H1 (cell line): ENCODE data around the gene SPECC1. TPM values are rescaled to one million over a fixed set of nuclear protein-coding genes. Genes with fewer than 3 reads are reported as not detected.

ENCODE experiments used
- CTCF ChIA-PET: fragments of 300-600 bp; sonication (Branson Sonifier 250); formaldehyde crosslinking; loops from one replicate; lab custom pipeline; 2021; ENCODE audit not compliant: partially characterized antibody; lab: Charles Lee
- POLR2A ChIA-PET: fragments of 300-600 bp; sonication (Branson Sonifier 250); formaldehyde crosslinking; loops from one replicate; lab custom pipeline; 2021; ENCODE audit warnings: inconsistent platforms; ENCODE audit not compliant: partially characterized antibody; lab: Charles Lee
- DNase-seq, 2 experiments: peaks; one replicate each; pipeline versions ENCODE4 v3.0.0 to v3.0.0-alpha.2; 2010 to 2022; ENCODE audit warnings: low spot score in 2 of 2, low read depth in 1 of 2, mixed read lengths in 1 of 2
- FAIRE-seq: peaks from 2 replicates; lab custom pipeline; 2011; peaks lifted over from hg19 to GRCh38; lab: Jason Lieb, UNC
- H2AFZ ChIP-seq: 2 replicates; pipeline ENCODE4 v1.8.1; 2012; ENCODE audit warnings: low read length, inconsistent platforms
- H2AK5ac ChIP-seq: 2 replicates; pipeline ENCODE4 v1.6.1; 2013; ENCODE audit warnings: low read depth, low read length
- H2BK120ac ChIP-seq: replicated peaks from 2 replicates; pipeline ENCODE3; 2013; ENCODE audit warnings: low read depth, low read length, inconsistent platforms
- H2BK12ac ChIP-seq: 2 replicates; pipeline ENCODE4 v1.6.1; 2013; ENCODE audit warnings: low read depth, low read length
- H2BK15ac ChIP-seq: 2 replicates; pipeline ENCODE4 v1.6.1; 2013; ENCODE audit warnings: low read length
- H2BK20ac ChIP-seq: 2 replicates; pipeline ENCODE4 v1.6.1; 2013; ENCODE audit warnings: low read length
- H2BK5ac ChIP-seq: 2 replicates; pipeline ENCODE4 v1.6.1; 2013; ENCODE audit warnings: low read depth, low read length
- H3K14ac ChIP-seq: 2 replicates; pipeline ENCODE4 v1.6.1; 2013; ENCODE audit warnings: inconsistent platforms; ENCODE audit not compliant: insufficient read length
- H3K18ac ChIP-seq: 2 replicates; pipeline ENCODE4 v1.6.1; 2013; ENCODE audit warnings: low read length; ENCODE audit errors: extremely low read depth
- H3K23ac ChIP-seq: 2 replicates; pipeline ENCODE4 v1.6.1; 2013; ENCODE audit warnings: inconsistent platforms; ENCODE audit not compliant: insufficient read length
- H3K23me2 ChIP-seq: 2 replicates; pipeline ENCODE4 v1.6.1; 2013; ENCODE audit warnings: low read depth, low read length
- H3K27ac ChIP-seq: 2 replicates; pipeline ENCODE4 v1.6.1; 2011; ENCODE audit warnings: low read depth, low read length, inconsistent platforms
- H3K27me3 ChIP-seq, 4 experiments: replicated peaks in 1 of 4; 1 replicate in 1 of 4; 2 replicates in 3 of 4; pipeline versions ENCODE4 v1.6.1 to v1.8.1; 2011 to 2013; ENCODE audit warnings: low read length in 3 of 4, mild to moderate bottlenecking in 3 of 4, inconsistent platforms in 2 of 4, mixed read lengths in 2 of 4, moderate library complexity in 1 of 4; ENCODE audit not compliant: control insufficient read depth in 3 of 4, insufficient read depth in 3 of 4; ENCODE audit errors: extremely low read depth in 1 of 4
- H3K36me3 ChIP-seq, 4 experiments: 2 replicates each; pipeline versions ENCODE4 v1.6.1 to v1.8.1; 2011 to 2013; ENCODE audit warnings: mild to moderate bottlenecking in 4 of 4, low read length in 3 of 4, moderate library complexity in 2 of 4, control low read depth in 1 of 4, inconsistent platforms in 1 of 4; ENCODE audit not compliant: insufficient read depth in 4 of 4, control insufficient read depth in 2 of 4
- H3K4ac ChIP-seq: replicated peaks from 2 replicates; pipeline ENCODE3; 2013; ENCODE audit warnings: low read length, low read depth, mixed read lengths, inconsistent platforms; ENCODE audit not compliant: insufficient read length
- H3K4me1 ChIP-seq, 4 experiments: replicated peaks in 1 of 4; 1 replicate in 1 of 4; 2 replicates in 3 of 4; pipeline versions ENCODE4 v1.6.1 to v1.8.1; 2011 to 2013; ENCODE audit warnings: low read length in 3 of 4, inconsistent platforms in 2 of 4, mixed read lengths in 1 of 4; ENCODE audit not compliant: insufficient read depth in 4 of 4, control insufficient read depth in 3 of 4
- H3K4me2 ChIP-seq, 2 experiments: 2 replicates each; pipeline versions ENCODE4 v1.6.1 to v1.8.1; 2011 to 2013; ENCODE audit warnings: low read depth in 2 of 2, low read length in 2 of 2, control low read depth in 1 of 2, inconsistent platforms in 1 of 2, mild to moderate bottlenecking in 1 of 2; ENCODE audit not compliant: insufficient read depth in 1 of 2
- H3K4me3 ChIP-seq, 4 experiments: fragments of 200-600, 300-600 bp in 1 of 4; sonication (generic), shearing (Covaris generic), sonication (Bioruptor Twin) in 1 of 4; 2 replicates each; pipeline versions ENCODE4 v1.5.1 to v1.8.1; 2011 to 2016; ENCODE audit warnings: low read length in 4 of 4, low read depth in 3 of 4, control low read depth in 2 of 4, inconsistent platforms in 2 of 4, mild to moderate bottlenecking in 2 of 4, mixed read lengths in 1 of 4, moderate library complexity in 1 of 4; ENCODE audit not compliant: insufficient read depth in 2 of 4; ENCODE audit errors: extremely low read depth in 1 of 4
- H3K56ac ChIP-seq: replicated peaks from 2 replicates; pipeline ENCODE3; 2013; ENCODE audit warnings: low read depth, mild to moderate bottlenecking, mixed read lengths, low read length, inconsistent platforms; ENCODE audit not compliant: insufficient read length
- H3K79me1 ChIP-seq: 2 replicates; pipeline ENCODE4 v1.6.1; 2013; ENCODE audit warnings: low read depth, low read length, control low read depth
- H3K79me2 ChIP-seq, 2 experiments: 2 replicates each; pipeline versions ENCODE4 v1.6.1 to v1.8.1; 2012 to 2013; ENCODE audit warnings: low read length in 2 of 2, mild to moderate bottlenecking in 2 of 2, inconsistent platforms in 1 of 2; ENCODE audit not compliant: insufficient read depth in 2 of 2, control insufficient read depth in 1 of 2
- H3K9ac ChIP-seq, 4 experiments: replicated peaks in 1 of 4; 1 replicate in 1 of 4; 2 replicates in 3 of 4; pipeline versions ENCODE4 v1.6.1 to v1.8.1; 2011 to 2013; ENCODE audit warnings: low read depth in 3 of 4, low read length in 3 of 4, control low read depth in 2 of 4, mild to moderate bottlenecking in 2 of 4, moderate library complexity in 2 of 4, inconsistent platforms in 1 of 4; ENCODE audit errors: extremely low read depth in 1 of 4
- H3K9me3 ChIP-seq, 2 experiments: 2 replicates each; pipeline versions ENCODE4 v1.6.1 to v1.8.1; 2012 to 2013; ENCODE audit warnings: mild to moderate bottlenecking in 2 of 2, moderate library complexity in 2 of 2, control low read depth in 1 of 2, inconsistent platforms in 1 of 2, low read depth in 1 of 2, low read length in 1 of 2, mixed read lengths in 1 of 2; ENCODE audit not compliant: insufficient read depth in 2 of 2
- H4K20me1 ChIP-seq, 2 experiments: replicated peaks in 1 of 2; 2 replicates each; pipeline versions ENCODE3 to v1.8.1; 2011 to 2013; ENCODE audit warnings: inconsistent platforms in 2 of 2, low read length in 2 of 2, mild to moderate bottlenecking in 1 of 2; ENCODE audit not compliant: insufficient read depth in 2 of 2, control insufficient read depth in 1 of 2
- H4K5ac ChIP-seq: 2 replicates; pipeline ENCODE4 v1.6.1; 2013; ENCODE audit warnings: low read length, low read depth, mixed read lengths, inconsistent platforms; ENCODE audit not compliant: insufficient read length
- H4K8ac ChIP-seq: 2 replicates; pipeline ENCODE4 v1.8.0; 2013; ENCODE audit warnings: mild to moderate bottlenecking, moderate library complexity, low read length, inconsistent platforms; ENCODE audit not compliant: insufficient read depth; ENCODE audit errors: extremely low read depth
- H4K91ac ChIP-seq: replicated peaks from 2 replicates; pipeline ENCODE3; 2013; ENCODE audit warnings: low read length, mixed read lengths, inconsistent platforms; ENCODE audit not compliant: insufficient read length
- BACH1 ChIP-seq: IDR thresholded peaks from 2 replicates; pipeline ENCODE4 v1.6.1; 2012; ENCODE audit warnings: low read length, improper control_type of control experiment
- BCL11A ChIP-seq, 2 experiments: IDR thresholded peaks; one replicate each; pipeline ENCODE4 v1.6.1; 2011; ENCODE audit warnings: low read depth in 2 of 2, low read length in 2 of 2, mild to moderate bottlenecking in 2 of 2
- CTBP2 ChIP-seq: IDR thresholded peaks from 2 replicates; pipeline ENCODE4 v1.7.0; 2011; ENCODE audit warnings: borderline replicate concordance, mild to moderate bottlenecking, moderate library complexity, mixed read lengths, low read length; ENCODE audit not compliant: insufficient read depth, insufficient read length
- EGR1 ChIP-seq: IDR thresholded peaks from 2 replicates; pipeline ENCODE4 v1.6.1; 2011; ENCODE audit warnings: low read depth, low read length, borderline replicate concordance
- KDM4A ChIP-seq: IDR thresholded peaks from one replicate; pipeline ENCODE4 v1.7.1; 2012; ENCODE audit warnings: low read depth, mild to moderate bottlenecking, moderate library complexity, low read length, inconsistent platforms; ENCODE audit not compliant: severe bottlenecking
- MAFK ChIP-seq: IDR thresholded peaks from 2 replicates; pipeline ENCODE4 v1.6.1; 2012; ENCODE audit warnings: low read depth, mild to moderate bottlenecking, improper control_type of control experiment, low read length
- POLR2A ChIP-seq, 2 experiments: IDR thresholded peaks; 1 replicate in 1 of 2; 2 replicates in 1 of 2; pipeline ENCODE4 v1.6.1; 2011; ENCODE audit warnings: low read depth in 2 of 2, low read length in 2 of 2, mild to moderate bottlenecking in 2 of 2; ENCODE audit errors: control extremely low read depth in 1 of 2
- POU5F1 ChIP-seq: IDR thresholded peaks from 2 replicates; pipeline ENCODE4 v1.6.1; 2011; ENCODE audit warnings: low read depth, mild to moderate bottlenecking, low read length, moderate library complexity
- SIN3A ChIP-seq, 2 experiments: IDR thresholded peaks in 1 of 2; conservative IDR thresholded peaks in 1 of 2; 2 replicates each; pipeline ENCODE4 v1.6.1; 2011 to 2012; ENCODE audit warnings: low read length in 2 of 2, improper control_type of control experiment in 1 of 2, low read depth in 1 of 2, mild to moderate bottlenecking in 1 of 2
- SIRT6 ChIP-seq: IDR thresholded peaks from one replicate; pipeline ENCODE4 v1.7.1; 2012; ENCODE audit warnings: low read length, inconsistent platforms
- SIX5 ChIP-seq: IDR thresholded peaks from 2 replicates; pipeline ENCODE4 v1.6.1; 2011; ENCODE audit warnings: mild to moderate bottlenecking, low read depth, low read length
- SP4 ChIP-seq: IDR thresholded peaks from 2 replicates; pipeline ENCODE4 v1.6.1; 2012; ENCODE audit warnings: low read length, inconsistent platforms
- TAF1 ChIP-seq: IDR thresholded peaks from 2 replicates; pipeline ENCODE4 v1.6.1; 2011; ENCODE audit warnings: mild to moderate bottlenecking, low read depth, low read length
- TAF7 ChIP-seq: optimal IDR thresholded peaks from 2 replicates; pipeline ENCODE3; 2011; ENCODE audit warnings: low read depth, mild to moderate bottlenecking, inconsistent platforms, low read length, moderate library complexity, borderline replicate concordance
- WGBS, 2 experiments: shearing (Covaris generic) in 1 of 2; methylation state at CpG; one replicate each; pipeline versions ENCODE4 v1.1.6 to v1.1.7; 2013 to 2015; ENCODE audit warnings: low lambda C conversion rate in 2 of 2, mixed read lengths in 2 of 2, inconsistent platforms in 1 of 2, low coverage in 1 of 2, missing lambda C conversion rate in 1 of 2; ENCODE audit not compliant: insufficient replicate concordance in 2 of 2, insufficient coverage in 1 of 2, insufficient read length in 1 of 2; ENCODE audit errors: extremely low coverage in 1 of 2, missing lambda C conversion rate in 1 of 2; 5-methylcytosine and 5-hydroxymethylcytosine counted together
- polyA plus RNA-seq, 7 experiments: library from polyadenylated mRNA; depleted of rRNA in 3 of 7; stranded (reverse) in 5 of 7; unstranded in 2 of 7; fragments of >200 nt in 5 of 7; fragments of 200-250 nt in 2 of 7; gene quantifications; 1 replicate in 5 of 7; 2 replicates in 1 of 7; 4 replicates in 1 of 7; pipeline versions ENCODE4 v1.2.1 to v1.2.3, GENCODE V29; 2011 to 2013; ENCODE audit warnings: missing spikeins in 2 of 7, mixed read lengths in 2 of 7
- total RNA-seq: library from RNA; stranded (reverse); fragmentation: NEBNext Ultra II Directional; extraction: Animal tissue kit (Norgen Biotek cat#: 25700); gene quantifications from 2 replicates; pipeline ENCODE4 v1.2.1, GENCODE V29; 2021

The SPECC1 gene
- total and polyA plus RNA-seq, 2 of the 8 experiments (the other 6 are each of a cell fraction or from before 2014, with no cell fraction given): 35.8 to 87.9 TPM

GRCh38 chr17:20241855-20242254 is 232.7 kb downstream of the SPECC1 start:
- H4K91ac ChIP-seq: no peak overlapping the region
- H4K20me1 ChIP-seq: no peaks in the 10 kb centered on the region
- no peak overlapping the region for H3K56ac ChIP-seq
- H2BK20ac ChIP-seq: no peak overlapping the region
- H3K79me2 ChIP-seq: no peaks in the 10 kb centered on the region
- no peak overlapping the region for H4K5ac ChIP-seq
- H3K27ac ChIP-seq: no peak overlapping the region
- no peak overlapping the region for H3K4ac ChIP-seq
- H3K36me3 ChIP-seq: peaks cover 0 to 15% (median 4%) of the 10 kb centered on the region in 4 experiments; a peak in 4 of 8 replicates
- H3K9ac ChIP-seq: no peak overlapping the region
- H2BK5ac ChIP-seq: no peak overlapping the region
- no peaks in the 10 kb centered on the region for H3K4me1 ChIP-seq
- H2BK15ac ChIP-seq: no peak overlapping the region
- 95% methylated on average over 4 of the region's 4 CpGs; no CpG with 5 or more reads in 1 of the 2 experiments for WGBS, 2 experiments
- H3K4me3 ChIP-seq: no peak overlapping the region
- H3K18ac ChIP-seq: no peak overlapping the region
- H3K79me1 ChIP-seq: no peaks in the 10 kb centered on the region
- H4K8ac ChIP-seq: no peak overlapping the region
- CTCF ChIA-PET: no interaction called here
- FAIRE-seq: no peak
- no peak overlapping the region for H2BK120ac ChIP-seq
- H3K23me2 ChIP-seq: no peaks in the 10 kb centered on the region
- no peaks in the 10 kb centered on the region for H3K9me3 ChIP-seq
- DNase-seq: no peak
- H2BK12ac ChIP-seq: no peak overlapping the region
- H3K14ac ChIP-seq: no peak overlapping the region
- H2AK5ac ChIP-seq: no peak overlapping the region
- H3K27me3 ChIP-seq: no peaks in the 10 kb centered on the region
- POLR2A ChIA-PET: no interaction called here
- no peak overlapping the region for H3K23ac ChIP-seq
- H2AFZ ChIP-seq: no peak overlapping the region
- H3K4me2 ChIP-seq: no peak overlapping the region
- TF ChIP-seq MAFK (no peak), POU5F1 (no peak), BCL11A (IDR thresholded peaks at IDR 0.05; ENCODE audit: low read depth in 2 of 2, low read length in 2 of 2) (no peak), EGR1 (no peak), SIN3A (conservative IDR thresholded peaks at IDR 0.05 in 1 of 2, IDR thresholded peaks at IDR 0.05 in 1 of 2; ENCODE audit: low read depth in 1 of 2, low read length in 2 of 2) (no peak), BACH1 (no peak), KDM4A (no peak), SIRT6 (no peak), SP4 (no peak), CTBP2 (no peak), TAF7 (no peak), TAF1 (no peak), POLR2A (IDR thresholded peaks at IDR 0.05; ENCODE audit: control extremely low read depth in 1 of 2, low read depth in 2 of 2, low read length in 2 of 2) (no peak), SIX5 (no peak)
